Kasumi-1 (cell line): ENCODE results near the gene NREP.

ENCODE experiments used
- DNase-seq, 2 experiments: peaks; one replicate each; lab custom pipeline; 2025; lab: John Stamatoyannopoulos, UW

NREP gene

DNA sequence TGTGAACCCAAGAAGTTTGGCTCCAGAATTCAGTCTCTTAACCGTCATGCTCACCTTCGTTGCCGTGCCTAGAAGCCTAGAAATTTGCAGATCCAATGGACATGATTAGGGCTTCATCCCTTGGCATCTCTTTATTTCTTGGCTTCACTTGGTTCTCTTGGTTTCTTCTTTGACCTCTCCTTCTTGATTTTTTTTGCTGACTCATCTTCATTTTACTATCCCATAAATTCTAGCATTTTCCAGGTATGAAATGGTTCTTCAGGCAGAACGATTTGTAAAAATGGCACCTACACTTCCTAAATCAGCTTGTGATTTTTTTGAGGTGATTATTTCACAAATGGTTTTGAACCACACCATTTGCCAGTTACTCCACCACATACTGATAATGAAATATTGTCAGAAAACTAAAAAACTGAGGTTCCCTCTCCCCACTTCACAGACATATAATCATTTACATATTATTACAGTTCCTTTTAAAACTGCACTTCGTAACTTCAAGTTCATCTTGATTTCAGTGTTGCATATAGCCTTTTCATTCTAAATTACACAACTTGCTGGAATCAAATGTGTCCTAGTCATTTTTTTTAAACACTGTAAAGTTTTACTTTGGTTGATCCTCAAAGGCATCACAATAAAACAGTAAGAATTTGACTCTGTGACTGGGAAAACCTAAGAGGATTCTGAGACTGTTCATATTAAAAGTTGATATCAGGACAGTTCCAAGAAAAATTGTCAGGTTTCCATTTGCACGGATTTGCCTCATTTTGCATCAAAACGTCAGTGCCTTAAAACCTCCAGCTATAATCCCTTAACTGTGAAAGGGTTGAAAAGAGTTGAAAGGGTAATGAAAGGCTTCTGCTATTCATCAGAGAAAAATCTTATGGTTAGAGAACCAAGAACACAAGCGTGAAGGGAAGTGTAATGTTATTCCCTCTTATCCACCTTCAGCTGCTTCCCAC, 8.9 kb upstream of the NREP start:
- DNase-seq, result no peak

DNA sequence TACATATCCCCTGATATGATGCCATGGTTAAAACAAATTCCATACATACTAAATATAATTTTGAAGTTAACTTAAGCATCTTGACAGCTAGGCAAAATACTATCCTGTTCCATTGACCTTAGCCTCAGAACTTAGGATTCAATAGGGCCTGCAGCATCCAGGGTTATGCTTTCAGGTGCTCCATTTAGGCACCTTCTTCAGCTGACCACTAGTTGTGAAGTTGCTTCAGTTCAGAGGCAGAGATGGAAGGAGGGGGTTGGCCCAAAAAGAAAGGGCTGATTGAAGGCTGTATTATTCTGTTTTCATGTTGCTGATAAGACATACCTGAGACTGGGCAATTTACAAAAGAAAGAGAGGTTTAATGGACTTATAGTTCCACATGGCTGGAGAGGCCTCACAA, 7.0 kb upstream of the NREP start:
- no peak for DNase-seq

DNA sequence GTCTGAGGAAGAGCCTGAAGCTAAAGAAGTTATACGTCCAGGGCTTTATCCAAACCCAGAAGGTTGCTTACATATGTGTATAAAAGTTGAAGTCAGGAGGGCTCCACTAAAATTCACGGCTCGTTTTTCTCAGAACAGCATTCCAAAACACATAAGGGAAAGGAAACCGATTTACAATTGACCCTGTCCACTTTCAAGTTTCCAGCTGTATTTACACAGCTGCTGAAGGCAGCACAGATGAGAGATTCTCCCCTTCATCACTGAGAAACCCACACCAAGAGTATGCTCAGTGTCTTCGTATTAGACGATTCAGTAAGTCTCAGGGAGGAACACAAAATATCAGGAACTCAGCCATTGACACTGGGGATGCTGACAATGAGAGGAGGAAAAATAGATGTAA, 5.9 kb upstream of the NREP start:
- DNase-seq, result no peak

- DNase-seq, result no peak
Measured at GRCh38 chr5:111758284-111758628, 1.3 kb upstream of the NREP start.

- peak; percentile 89 to 91 for DNase-seq
Measured at GRCh38 chr5:111757355-111758283, 625 bp upstream of the NREP start.

GRCh38 chr5:111755942-111756381, 1.0 kb downstream of the NREP start:
- DNase-seq, result peak; percentile 13 to 50

- DNase-seq, result peak in 1 of 2 experiments; percentile 24
Measured at GRCh38 chr5:111755345-111755941, 1.6 kb downstream of the NREP start.

GRCh38 chr5:111753884-111754589, 3.0 kb downstream of the NREP start:
- no peak for DNase-seq

DNA sequence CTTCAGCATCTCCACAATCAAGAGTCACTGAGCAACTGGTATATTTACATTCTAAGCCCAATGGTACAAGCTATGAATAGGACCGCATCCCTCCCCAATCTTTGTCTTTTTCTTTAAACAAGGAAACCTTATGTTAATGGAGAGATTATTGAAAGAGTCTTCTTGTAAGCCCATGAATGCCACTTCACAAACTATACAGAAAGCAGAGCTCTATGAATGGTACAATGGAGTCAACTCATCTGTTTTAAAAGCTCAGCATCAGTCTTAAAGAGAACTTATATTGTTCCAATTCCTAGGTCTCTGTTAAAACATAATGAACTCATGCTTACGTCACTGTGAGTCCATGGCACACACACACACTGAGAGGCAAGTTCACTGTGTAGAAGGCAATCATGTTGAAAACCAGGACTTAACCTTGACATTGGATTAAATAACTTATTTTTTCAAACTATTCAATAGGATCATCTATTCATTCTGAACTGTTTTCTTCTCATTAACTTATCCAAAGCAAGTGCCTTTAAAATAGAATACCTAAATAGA, 4.5 kb downstream of the NREP start:
- DNase-seq, result no peak

- DNase-seq, result no peak
Measured at GRCh38 chr5:111749303-111750026, 7.5 kb downstream of the NREP start.

DNA sequence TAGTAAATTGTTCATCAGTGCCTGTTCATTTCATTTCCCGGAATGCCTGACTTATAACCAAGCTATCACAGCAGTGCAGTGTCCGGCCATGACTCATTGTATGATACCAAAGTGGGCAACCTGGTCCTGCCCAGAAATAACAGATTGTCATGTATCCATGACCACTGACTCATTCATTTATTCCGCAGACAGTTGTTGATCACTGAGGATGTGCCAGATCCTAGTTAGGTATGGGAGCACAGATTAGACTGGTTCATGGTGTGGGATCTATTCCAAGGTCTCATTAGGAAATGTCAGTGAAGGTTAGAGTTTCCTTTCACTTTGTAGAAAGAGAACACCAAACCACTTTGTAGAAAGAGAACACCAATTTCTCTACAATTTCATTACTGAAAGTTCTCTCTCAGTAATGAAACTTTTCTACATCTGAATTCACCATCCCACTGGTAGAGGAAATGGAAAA, 8.7 kb downstream of the NREP start:
- DNase-seq, result no peak

- no peak for DNase-seq
Measured at GRCh38 chr5:111747337-111747736, 9.7 kb downstream of the NREP start.

- DNase-seq, result no peak
Measured at GRCh38 chr5:111746791-111747190, 10.2 kb downstream of the NREP start.

- DNase-seq, result no peak
Measured at GRCh38 chr5:111745075-111745739, 11.8 kb downstream of the NREP start.

- no peak for DNase-seq
Measured at GRCh38 chr5:111744455-111744854, 12.5 kb downstream of the NREP start.

- no peak for DNase-seq
Measured at GRCh38 chr5:111743988-111744387, 13.0 kb downstream of the NREP start.

DNA sequence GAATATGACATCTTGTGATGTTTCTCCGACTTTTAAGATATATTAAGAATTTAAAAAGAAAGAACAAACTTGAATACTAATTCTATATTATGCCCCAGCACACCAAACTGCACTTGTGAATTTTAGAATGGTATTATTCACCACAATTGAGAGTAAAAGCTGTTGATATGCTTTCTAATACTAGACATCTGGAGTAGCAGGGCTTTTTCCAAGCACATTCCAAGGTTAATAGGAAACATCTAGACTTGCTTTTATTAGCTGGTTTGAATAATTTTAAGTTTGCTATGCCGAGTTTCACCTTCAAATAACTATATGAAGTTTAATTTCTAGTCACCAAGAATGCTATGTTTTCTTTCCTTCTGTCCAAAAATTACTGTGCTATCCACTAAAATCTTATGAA, 13.5 kb downstream of the NREP start:
- DNase-seq, result no peak

DNA sequence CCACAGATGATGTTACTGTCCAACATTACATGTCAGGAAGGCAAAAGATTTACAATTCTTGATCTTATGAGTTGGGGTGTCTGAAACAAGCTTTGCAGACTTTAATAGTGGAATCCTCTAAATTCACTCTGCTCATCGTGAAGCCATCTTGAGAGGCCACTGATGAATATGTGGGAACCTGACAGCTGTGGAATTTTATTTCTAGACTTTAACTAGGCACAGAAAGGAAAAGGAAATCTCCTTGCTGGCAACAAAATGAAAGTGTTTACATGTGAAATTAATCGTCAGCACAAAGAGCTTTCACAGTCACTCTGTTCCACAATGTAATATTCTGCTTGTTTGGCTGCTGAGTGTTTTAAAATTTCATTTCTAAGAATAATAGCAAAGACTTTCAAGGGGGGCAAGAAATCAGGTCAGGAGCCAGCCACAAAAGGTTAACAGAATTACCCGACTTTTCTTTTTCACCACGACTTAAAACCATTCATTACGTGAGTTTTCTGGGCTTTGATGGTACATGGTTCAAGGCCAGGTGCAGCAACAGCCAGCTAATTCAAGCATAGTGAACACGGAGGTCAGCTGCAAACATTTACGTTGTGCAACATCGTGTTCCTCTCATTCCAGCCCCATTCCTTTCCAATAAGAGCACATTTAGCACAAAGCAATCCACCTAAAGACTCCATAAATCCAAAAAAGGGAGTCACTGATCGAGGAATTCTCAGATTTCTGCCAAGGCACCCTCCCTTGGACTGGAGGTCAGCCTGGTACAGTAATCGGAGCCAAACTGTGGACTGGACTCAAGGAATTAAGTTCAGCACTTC, 14.6 kb downstream of the NREP start:
- DNase-seq, result no peak

DNA sequence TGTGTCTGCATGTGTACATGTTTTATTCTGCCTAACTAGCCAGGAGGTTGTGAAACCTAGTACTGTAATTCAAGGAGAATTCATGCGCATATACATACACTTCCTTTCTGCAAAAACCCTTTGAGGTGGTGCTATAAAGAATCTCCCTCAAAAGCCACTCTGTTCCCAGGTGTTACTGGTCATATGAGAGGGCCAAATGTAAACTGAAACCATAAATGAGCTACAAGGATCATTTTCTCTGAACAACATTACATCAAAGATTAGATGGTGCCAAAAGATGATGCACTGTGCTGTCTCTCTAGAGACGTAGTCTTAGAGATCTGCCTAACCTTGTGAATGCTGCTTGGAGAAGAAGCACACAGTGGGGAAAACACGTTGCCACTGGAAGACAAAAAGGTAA, 15.7 kb downstream of the NREP start:
- DNase-seq, result peak in 1 of 2 experiments; percentile 9
